Measurements from ENCODE around the gene MARK1. TPM values are rescaled to one million over a fixed set of nuclear protein-coding genes. Genes with fewer than 3 reads are reported as not detected.

The MARK1 gene
- total and polyA plus RNA-seq, 9 of the 15 experiments (the other 6 are each of a cell fraction or from before 2014, with no cell fraction given), result not detected

DNA sequence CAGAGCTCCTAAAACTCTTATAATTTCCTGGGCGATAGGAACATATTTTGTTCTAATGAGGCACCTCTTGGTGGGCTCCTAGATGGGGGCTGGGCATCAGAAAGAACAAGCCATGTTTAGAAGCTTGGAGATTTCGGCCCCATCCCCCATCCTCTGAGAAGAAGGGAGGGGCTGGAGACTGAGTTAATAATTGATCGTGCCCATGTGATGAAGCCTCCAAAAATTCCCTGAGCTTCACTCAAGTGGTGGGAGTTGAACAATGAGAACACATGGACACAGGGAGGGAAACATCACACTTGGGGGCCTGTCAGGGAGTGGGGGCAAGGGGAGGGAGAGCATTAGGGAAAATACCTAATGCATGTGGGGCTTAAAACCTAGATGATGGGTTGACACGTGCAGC lies 180.3 kb downstream of the MARK1 start:
- no peaks in the 10 kb centered on the region for H3K79me2 ChIP-seq (ENCODE audit: control insufficient read depth, insufficient read depth, low read length)
- ChIA-PET CTCF (ENCODE audit: low intra/inter-chr PET ratio) (no interaction called here), POLR2A (interaction anchor here (0.7 kb wide), 1 partner anchor 8 kb away, joined by 3 read pairs; no protein-coding TSS in a partner anchor)
- WGBS (ENCODE audit: insufficient coverage, low coverage, missing lambda C conversion rate), result 1% methylated on average over 4 of the region's 4 CpGs
- H4K20me1 ChIP-seq (replicated peaks; ENCODE audit: control insufficient read depth, insufficient read depth, low read length), result no peaks in the 10 kb centered on the region
- no peak overlapping the region for H3K4me3 ChIP-seq
- H3K36me3 ChIP-seq (ENCODE audit: control insufficient read depth, insufficient read depth, low read length), result no peaks in the 10 kb centered on the region
- H3K4me2 ChIP-seq (ENCODE audit: insufficient read depth, low read length), result no peak overlapping the region
- no TSS peak for BruUV-seq (replicated peaks)
- no peak overlapping the region for H3K27ac ChIP-seq (ENCODE audit: extremely low read depth, low read depth, low read length)
- no peaks in the 10 kb centered on the region for H3K4me1 ChIP-seq (replicated peaks in 1 of 2; ENCODE audit: control insufficient read depth in 2 of 2, insufficient read depth in 2 of 2, low read length in 2 of 2)
- peaks cover 0 to 15% of the 10 kb centered on the region in 2 experiments; a peak in 3 of 5 replicates for H3K27me3 ChIP-seq (ENCODE audit: control insufficient read depth in 2 of 2, insufficient read depth in 2 of 2, low read length in 2 of 2)
- in situ Hi-C loops (cut with MboI) (no loop called here), intact Hi-C loops (cut with micrococcal nuclease) (no loop called here)
- no peak for DNase-seq (ENCODE audit: extremely low read depth in 1 of 4, low spot score in 3 of 4)
- no peak overlapping the region for H2AFZ ChIP-seq (ENCODE audit: low read depth, low read length)
- no peak for ATAC-seq
- no peak for FAIRE-seq
- H3K9me3 ChIP-seq (replicated peaks; ENCODE audit: control insufficient read depth, insufficient read depth, low read depth, low read length), result no peaks in the 10 kb centered on the region
- H3K9me1 ChIP-seq (ENCODE audit: control insufficient read depth, insufficient read depth, low read length), result no peaks in the 10 kb centered on the region
- no peak overlapping the region for H3K9ac ChIP-seq (ENCODE audit: insufficient read depth in 1 of 2, low read depth in 2 of 2, low read length in 2 of 2)
- TF ChIP-seq HNRNPL (IDR thresholded peaks at IDR 0.05; ENCODE audit: low read depth, low read length), result no peak
- no peak for TF ChIP-seq ZBTB8A (IDR thresholded peaks at IDR 0.05; ENCODE audit: partially characterized antibody)
- TF ChIP-seq, protein P1, sequence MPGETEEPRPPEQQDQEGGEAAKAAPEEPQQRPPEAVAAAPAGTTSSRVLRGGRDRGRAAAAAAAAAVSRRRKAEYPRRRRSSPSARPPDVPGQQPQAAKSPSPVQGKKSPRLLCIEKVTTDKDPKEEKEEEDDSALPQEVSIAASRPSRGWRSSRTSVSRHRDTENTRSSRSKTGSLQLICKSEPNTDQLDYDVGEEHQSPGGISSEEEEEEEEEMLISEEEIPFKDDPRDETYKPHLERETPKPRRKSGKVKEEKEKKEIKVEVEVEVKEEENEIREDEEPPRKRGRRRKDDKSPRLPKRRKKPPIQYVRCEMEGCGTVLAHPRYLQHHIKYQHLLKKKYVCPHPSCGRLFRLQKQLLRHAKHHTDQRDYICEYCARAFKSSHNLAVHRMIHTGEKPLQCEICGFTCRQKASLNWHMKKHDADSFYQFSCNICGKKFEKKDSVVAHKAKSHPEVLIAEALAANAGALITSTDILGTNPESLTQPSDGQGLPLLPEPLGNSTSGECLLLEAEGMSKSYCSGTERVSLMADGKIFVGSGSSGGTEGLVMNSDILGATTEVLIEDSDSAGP (CRISPR knock-in tag; IDR thresholded peaks at IDR 0.05), result no peak
- no peak for TF ChIP-seq ZNF79 (CRISPR knock-in tag; IDR thresholded peaks at IDR 0.05; ENCODE audit: low read depth)
- TF ChIP-seq TEAD4 (IDR thresholded peaks at IDR 0.05; ENCODE audit: low read length), result no peak
- no peak for TF ChIP-seq TEAD4 (CRISPR knock-in tag; IDR thresholded peaks at IDR 0.05; ENCODE audit: borderline replicate concordance)
- TF ChIP-seq, protein P2, sequence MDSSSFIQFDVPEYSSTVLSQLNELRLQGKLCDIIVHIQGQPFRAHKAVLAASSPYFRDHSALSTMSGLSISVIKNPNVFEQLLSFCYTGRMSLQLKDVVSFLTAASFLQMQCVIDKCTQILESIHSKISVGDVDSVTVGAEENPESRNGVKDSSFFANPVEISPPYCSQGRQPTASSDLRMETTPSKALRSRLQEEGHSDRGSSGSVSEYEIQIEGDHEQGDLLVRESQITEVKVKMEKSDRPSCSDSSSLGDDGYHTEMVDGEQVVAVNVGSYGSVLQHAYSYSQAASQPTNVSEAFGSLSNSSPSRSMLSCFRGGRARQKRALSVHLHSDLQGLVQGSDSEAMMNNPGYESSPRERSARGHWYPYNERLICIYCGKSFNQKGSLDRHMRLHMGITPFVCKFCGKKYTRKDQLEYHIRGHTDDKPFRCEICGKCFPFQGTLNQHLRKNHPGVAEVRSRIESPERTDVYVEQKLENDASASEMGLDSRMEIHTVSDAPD (CRISPR knock-in tag; IDR thresholded peaks at IDR 0.05), result no peak
- TF ChIP-seq MCM3 (IDR thresholded peaks at IDR 0.05), result no peak
- no peak for TF ChIP-seq ZFP36 (IDR thresholded peaks at IDR 0.05; ENCODE audit: low read depth, low read length, partially characterized antibody)
- TF ChIP-seq, protein P3, sequence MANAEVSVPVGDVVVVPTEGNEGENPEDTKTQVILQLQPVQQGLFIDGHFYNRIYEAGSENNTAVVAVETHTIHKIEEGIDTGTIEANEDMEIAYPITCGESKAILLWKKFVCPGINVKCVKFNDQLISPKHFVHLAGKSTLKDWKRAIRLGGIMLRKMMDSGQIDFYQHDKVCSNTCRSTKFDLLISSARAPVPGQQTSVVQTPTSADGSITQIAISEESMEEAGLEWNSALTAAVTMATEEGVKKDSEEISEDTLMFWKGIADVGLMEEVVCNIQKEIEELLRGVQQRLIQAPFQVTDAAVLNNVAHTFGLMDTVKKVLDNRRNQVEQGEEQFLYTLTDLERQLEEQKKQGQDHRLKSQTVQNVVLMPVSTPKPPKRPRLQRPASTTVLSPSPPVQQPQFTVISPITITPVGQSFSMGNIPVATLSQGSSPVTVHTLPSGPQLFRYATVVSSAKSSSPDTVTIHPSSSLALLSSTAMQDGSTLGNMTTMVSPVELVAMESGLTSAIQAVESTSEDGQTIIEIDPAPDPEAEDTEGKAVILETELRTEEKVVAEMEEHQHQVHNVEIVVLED (CRISPR knock-in tag; IDR thresholded peaks at IDR 0.05), result no peak
- no peak for TF ChIP-seq ZNF695 (CRISPR knock-in tag; IDR thresholded peaks at IDR 0.05)
- TF ChIP-seq ZC3H4 (CRISPR knock-in tag; IDR thresholded peaks at IDR 0.05; ENCODE audit: borderline replicate concordance), result no peak
- TF ChIP-seq, protein P4, sequence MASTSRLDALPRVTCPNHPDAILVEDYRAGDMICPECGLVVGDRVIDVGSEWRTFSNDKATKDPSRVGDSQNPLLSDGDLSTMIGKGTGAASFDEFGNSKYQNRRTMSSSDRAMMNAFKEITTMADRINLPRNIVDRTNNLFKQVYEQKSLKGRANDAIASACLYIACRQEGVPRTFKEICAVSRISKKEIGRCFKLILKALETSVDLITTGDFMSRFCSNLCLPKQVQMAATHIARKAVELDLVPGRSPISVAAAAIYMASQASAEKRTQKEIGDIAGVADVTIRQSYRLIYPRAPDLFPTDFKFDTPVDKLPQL (IDR thresholded peaks at IDR 0.05; ENCODE audit: extremely low read depth, insufficient read length), result no peak
- no peak for TF ChIP-seq SMARCC2 (IDR thresholded peaks at IDR 0.05; ENCODE audit: low read depth)
- no peak for TF ChIP-seq RAD51 (IDR thresholded peaks at IDR 0.05; ENCODE audit: borderline replicate concordance, low read depth)
- no peak for TF ChIP-seq ZNF507 (tag; conservative IDR thresholded peaks at IDR 0.05)
- no peak for TF ChIP-seq ZSCAN32 (CRISPR knock-in tag; IDR thresholded peaks at IDR 0.05)
- no peak for TF ChIP-seq ZNF780A (CRISPR knock-in tag; IDR thresholded peaks at IDR 0.05)

All from K562 (cell line).